Measurements from ENCODE around the gene SLC34A3. TPM values are rescaled to one million over a fixed set of nuclear protein-coding genes. Genes with fewer than 3 reads are reported as not detected.

The SLC34A3 gene
- total and polyA plus RNA-seq, 2 of the 8 experiments (the other 6 are each of a cell fraction or from before 2014, with no cell fraction given), result 0.08 TPM; not detected in 1

DNA sequence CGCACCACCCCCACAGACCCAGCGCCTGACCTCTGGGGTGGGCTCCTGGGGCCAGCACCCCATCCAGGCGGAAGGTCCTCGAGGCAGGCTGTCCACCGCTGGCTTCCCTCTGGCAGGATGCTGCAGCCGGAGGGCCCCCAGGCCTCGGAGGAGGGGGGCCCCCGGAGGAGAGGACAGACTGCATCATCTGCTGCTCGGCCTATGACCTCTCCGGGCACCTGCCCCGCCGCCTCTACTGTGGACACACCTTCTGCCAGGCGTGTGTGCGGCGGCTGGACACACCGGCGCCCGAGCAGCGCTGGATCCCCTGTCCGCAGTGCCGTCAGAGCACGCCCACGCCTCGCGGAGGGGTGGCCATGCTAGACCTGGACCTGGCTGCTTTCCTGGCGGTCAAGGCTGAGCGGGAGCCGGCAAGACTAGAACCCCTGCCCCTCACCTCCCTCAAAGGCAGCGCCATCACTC, 2.2 kb upstream of the SLC34A3 start:
- POLR2A ChIA-PET (ENCODE audit: partially characterized antibody), result interaction anchor here (1.5 to 69.9 kb wide), 4 partner anchors 12 to 40 kb away, joined by 3 to 1462 read pairs (median 12); partner anchors contain the start of genes ANAPC2, NELFB, SSNA1 and STPG3
- no peak overlapping the region for H3K14ac ChIP-seq (ENCODE audit: insufficient read length)
- no peak overlapping the region for H3K23ac ChIP-seq (ENCODE audit: insufficient read length)

More for the DNA sequence above, 2.2 kb upstream of the SLC34A3 start:
- no peaks in the 10 kb centered on the region for H3K36me3 ChIP-seq (ENCODE audit: control insufficient read depth in 2 of 4, insufficient read depth in 4 of 4, low read length in 3 of 4)
- H3K9me3 ChIP-seq (ENCODE audit: insufficient read depth in 2 of 2, low read depth in 1 of 2, low read length in 1 of 2), result no peaks in the 10 kb centered on the region
- no peaks in the 10 kb centered on the region; a peak in 1 of 7 replicates for H3K27me3 ChIP-seq (replicated peaks in 1 of 4; ENCODE audit: control insufficient read depth in 3 of 4, extremely low read depth in 1 of 4, insufficient read depth in 3 of 4, low read length in 3 of 4)
- no peak overlapping the region for H3K56ac ChIP-seq (replicated peaks; ENCODE audit: insufficient read length, low read depth, low read length)
- no peak overlapping the region for H2BK120ac ChIP-seq (replicated peaks; ENCODE audit: low read depth, low read length)
- H3K23me2 ChIP-seq (ENCODE audit: low read depth, low read length), result peaks cover 4% of the 10 kb centered on the region; the same call in 1 of the 2 replicates
- no peaks in the 10 kb centered on the region for H3K79me2 ChIP-seq (ENCODE audit: control insufficient read depth in 1 of 2, insufficient read depth in 2 of 2, low read length in 2 of 2)
- CTCF ChIA-PET (ENCODE audit: partially characterized antibody), result interaction anchor here (1.1 to 20.2 kb wide), 11 partner anchors 11 to 199 kb away, joined by 3 to 204 read pairs (median 9); partner anchors contain the start of genes ANAPC2, LRRC26, SSNA1 and TOR4A
- no peak overlapping the region for H3K4me3 ChIP-seq (ENCODE audit: extremely low read depth in 1 of 4, insufficient read depth in 2 of 4, low read depth in 3 of 4, low read length in 4 of 4)
- no peak overlapping the region for H2AFZ ChIP-seq (ENCODE audit: low read length)
- H2BK20ac ChIP-seq (ENCODE audit: low read length), result no peak overlapping the region
- WGBS, 2 experiments (ENCODE audit: extremely low coverage in 1 of 2, insufficient coverage in 1 of 2, insufficient read length in 1 of 2, insufficient replicate concordance in 2 of 2, low coverage in 1 of 2, low lambda C conversion rate in 2 of 2, missing lambda C conversion rate in 1 of 2), result 92% methylated on average over 18 of the region's 29 CpGs; no CpG with 5 or more reads in 1 of the 2 experiments
- H3K9ac ChIP-seq (replicated peaks in 1 of 4; ENCODE audit: extremely low read depth in 1 of 4, low read depth in 3 of 4, low read length in 3 of 4), result no peak overlapping the region
- H3K79me1 ChIP-seq (ENCODE audit: low read depth, low read length), result no peaks in the 10 kb centered on the region
- H3K4me1 ChIP-seq (replicated peaks in 1 of 4; ENCODE audit: control insufficient read depth in 3 of 4, insufficient read depth in 4 of 4, low read length in 3 of 4), result peaks cover 0 to 16% (median 5%) of the 10 kb centered on the region in 4 experiments; a peak in 4 of 7 replicates
- H2BK12ac ChIP-seq (ENCODE audit: low read depth, low read length), result no peak overlapping the region
- no peak overlapping the region for H4K91ac ChIP-seq (replicated peaks; ENCODE audit: insufficient read length, low read length)
- H3K4me2 ChIP-seq (ENCODE audit: insufficient read depth in 1 of 2, low read depth in 2 of 2, low read length in 2 of 2), result no peak overlapping the region
- H3K4ac ChIP-seq (replicated peaks; ENCODE audit: insufficient read length, low read depth, low read length), result no peak overlapping the region
- no peak for TF ChIP-seq BRCA1 (IDR thresholded peaks at IDR 0.05; ENCODE audit: low read depth, low read length)
- H4K8ac ChIP-seq (ENCODE audit: extremely low read depth, insufficient read depth, low read length), result no peak overlapping the region
- no peak overlapping the region for H2BK15ac ChIP-seq (ENCODE audit: low read length)
- no peak overlapping the region for H2AK5ac ChIP-seq (ENCODE audit: low read depth, low read length)
- DNase-seq (ENCODE audit: low read depth in 1 of 2, low spot score in 2 of 2) (no peak), FAIRE-seq (no peak)
- H4K20me1 ChIP-seq (replicated peaks in 1 of 2; ENCODE audit: control insufficient read depth in 1 of 2, insufficient read depth in 2 of 2, low read length in 2 of 2), result peaks cover 0 to 1% of the 10 kb centered on the region in 2 experiments
- H4K5ac ChIP-seq (ENCODE audit: insufficient read length, low read depth, low read length), result no peak overlapping the region
- H2BK5ac ChIP-seq (ENCODE audit: low read depth, low read length), result no peak overlapping the region
- H3K18ac ChIP-seq (ENCODE audit: extremely low read depth, low read length), result no peak overlapping the region
- no peak overlapping the region for H3K27ac ChIP-seq (ENCODE audit: low read depth, low read length)

Data from H1 (cell line).